Skeletal muscle cell (primary cell): ENCODE measurements around the gene SYNGR1.

Source experiments
- DNase-seq: peaks from one replicate; pipeline ENCODE4 v3.0.0-alpha.2; 2010; ENCODE audit warnings: low read depth
- H3K4me3 ChIP-seq: 2 replicates; pipeline ENCODE4 v1.5.1; 2011; ENCODE audit warnings: low read depth, mild to moderate bottlenecking, control low read depth, low read length, moderate library complexity

Gene SYNGR1

DNA sequence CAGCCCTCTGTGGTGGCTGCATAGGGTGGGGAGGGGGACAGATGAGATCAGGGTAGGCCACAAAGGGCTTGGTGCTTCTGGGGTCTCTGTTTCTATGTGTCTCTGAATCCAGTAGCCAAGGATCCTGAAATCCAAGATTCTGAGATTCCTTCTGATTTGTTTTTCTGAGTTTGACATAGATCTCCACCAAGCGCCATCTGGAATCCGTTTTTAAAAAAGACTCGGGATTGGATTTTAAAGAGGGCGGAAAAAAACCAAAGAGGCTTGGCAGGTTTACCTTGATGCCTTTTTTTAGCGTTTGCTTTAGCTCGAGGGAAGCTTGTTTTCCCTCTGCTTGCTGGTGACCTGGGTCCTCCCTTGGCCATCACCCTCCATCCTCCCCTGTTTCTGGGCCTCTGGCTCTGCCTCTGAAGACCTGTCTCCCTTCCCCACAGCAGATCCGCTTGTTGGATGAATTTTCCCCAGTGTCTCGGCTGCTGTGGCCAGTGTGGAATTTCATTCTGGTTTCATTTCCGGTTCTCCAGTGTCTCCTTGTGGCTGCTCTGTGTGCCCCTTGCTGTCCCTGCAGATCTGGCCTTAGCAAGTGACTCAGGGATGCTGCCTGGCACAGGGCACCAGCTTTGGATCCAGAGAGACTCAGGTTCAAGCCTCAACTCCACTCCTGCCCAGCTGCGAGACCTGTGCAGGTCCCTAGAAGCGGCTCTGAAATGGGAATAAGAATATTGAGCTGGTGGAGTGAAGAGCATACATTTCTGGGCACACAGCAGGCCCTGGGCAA lies 15.1 kb downstream of the SYNGR1 start:
- DNase-seq = no peak
- no peak overlapping the region for H3K4me3 ChIP-seq

DNA sequence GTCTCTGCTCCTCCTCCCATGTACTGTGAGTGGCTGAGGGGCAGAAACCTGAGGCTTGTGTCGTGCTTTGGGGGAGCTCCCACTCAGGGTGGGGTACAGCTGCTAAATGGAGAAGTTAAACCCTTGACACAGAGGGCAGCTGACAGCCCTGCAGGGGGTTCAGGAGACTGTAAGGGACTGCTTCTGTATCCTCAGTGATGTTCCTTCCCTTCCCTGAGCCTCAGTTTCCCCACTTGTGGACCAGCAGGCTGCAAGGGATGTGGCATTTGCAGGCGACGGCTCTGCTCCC lies 15.6 kb downstream of the SYNGR1 start:
- H3K4me3 ChIP-seq = no peak overlapping the region
- DNase-seq = no peak

DNA sequence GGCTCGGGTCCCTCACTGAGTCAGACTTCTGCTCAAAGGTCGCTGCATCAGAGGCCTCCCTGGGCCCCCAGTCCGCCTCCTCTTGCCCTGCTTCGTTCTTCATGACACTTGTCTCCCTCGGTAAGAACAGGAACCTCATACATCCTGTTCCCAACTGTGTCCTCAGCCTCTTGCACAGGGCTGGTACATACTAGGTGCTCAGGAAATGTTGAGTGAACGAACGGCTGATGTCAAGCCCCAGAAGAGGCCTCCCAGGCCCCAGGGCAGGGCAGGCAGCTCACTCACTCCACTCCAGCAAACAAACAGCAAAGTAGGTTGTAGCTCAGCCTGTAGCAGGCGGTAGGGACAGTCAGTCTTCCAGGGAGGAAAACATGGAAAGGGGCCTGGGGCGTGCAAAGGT lies 17.2 kb downstream of the SYNGR1 start:
- no peak for DNase-seq
- no peak overlapping the region for H3K4me3 ChIP-seq

DNA sequence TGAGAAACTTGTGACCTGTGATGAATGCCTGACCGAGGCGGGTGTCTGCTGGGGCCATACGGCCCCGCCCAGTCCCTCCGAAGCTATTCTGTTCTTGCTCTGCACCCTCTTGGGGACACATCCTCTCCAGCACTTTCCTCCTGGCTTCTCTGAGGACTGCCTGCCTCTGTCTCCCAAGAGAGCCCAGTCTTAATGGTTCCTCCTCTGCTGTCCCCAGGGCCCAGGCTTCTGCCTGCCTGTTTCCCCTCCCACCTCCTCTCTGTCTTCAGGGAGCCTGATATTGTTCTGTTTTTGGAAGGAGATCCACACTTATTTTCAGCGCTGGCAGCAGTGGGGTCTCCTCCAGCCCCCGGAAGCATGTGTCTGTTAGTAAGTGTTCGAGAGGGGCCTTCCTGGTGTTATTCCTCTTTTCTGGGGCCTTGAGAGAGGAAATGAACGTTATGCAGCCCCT lies 18.7 kb downstream of the SYNGR1 start:
- H3K4me3 ChIP-seq = no peak overlapping the region
- DNase-seq = no peak

DNA sequence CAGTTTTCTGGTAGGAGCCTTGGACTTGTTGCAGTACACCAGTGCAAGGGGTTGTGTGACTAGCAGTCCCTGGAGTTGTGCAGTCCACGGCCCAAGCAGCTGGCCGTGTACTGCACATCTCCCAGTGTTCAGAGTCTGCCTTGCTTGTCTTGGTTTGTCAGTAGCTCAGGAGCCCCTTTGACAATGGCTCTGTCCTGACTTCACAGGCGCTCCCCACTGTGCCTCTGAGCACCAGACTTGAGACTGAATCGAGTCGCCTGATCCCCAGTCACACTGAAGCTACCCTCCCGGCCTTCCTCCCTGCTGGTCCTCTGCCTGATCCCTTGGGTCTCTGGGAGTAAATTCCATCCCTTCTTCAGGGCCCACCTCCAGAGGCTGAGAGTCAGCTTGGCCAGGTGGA lies 19.4 kb downstream of the SYNGR1 start:
- no peak for DNase-seq
- H3K4me3 ChIP-seq = no peak overlapping the region

DNA sequence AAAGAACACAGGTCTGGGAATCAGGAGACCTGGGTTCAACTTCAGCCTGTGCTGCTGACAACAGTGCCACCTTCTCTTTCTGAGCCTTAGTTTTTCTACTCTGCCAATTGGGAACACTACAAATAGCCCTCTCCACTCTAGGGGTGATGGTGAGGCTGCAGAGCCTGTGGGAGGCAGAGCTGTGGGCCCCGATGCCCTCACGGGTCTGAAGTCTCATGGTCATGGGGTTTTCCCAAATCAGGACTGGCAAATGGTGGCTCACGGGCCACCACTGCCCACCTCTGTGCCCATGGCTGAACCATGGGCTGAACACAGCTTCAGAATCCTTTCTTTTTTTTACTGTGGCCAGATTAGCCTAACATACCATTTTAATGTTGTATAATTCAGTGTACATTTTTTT lies 19.8 kb downstream of the SYNGR1 start:
- DNase-seq = no peak

DNA sequence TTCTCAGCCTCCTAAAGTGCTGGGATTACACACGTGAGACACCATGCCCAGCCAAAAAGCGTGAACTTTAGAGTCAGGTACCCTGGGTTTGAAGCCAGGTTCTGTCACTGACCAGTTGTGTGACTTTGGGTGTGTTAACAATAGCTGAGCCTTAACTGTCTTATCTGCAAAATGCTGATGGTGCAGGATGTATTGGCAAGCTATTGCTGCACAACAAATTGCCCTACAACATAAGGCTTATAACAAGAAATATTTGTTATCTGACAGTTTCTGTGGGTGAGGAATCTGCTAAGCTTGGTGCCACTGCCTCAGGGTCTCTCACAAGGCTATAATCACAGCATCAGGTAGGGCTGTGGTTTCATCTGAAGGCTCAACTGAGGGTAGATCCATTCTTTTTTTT lies 21.9 kb downstream of the SYNGR1 start:
- DNase-seq = no peak
- no peak overlapping the region for H3K4me3 ChIP-seq

More for the DNA sequence above, 19.8 kb downstream of the SYNGR1 start:
- no peak overlapping the region for H3K4me3 ChIP-seq

DNA sequence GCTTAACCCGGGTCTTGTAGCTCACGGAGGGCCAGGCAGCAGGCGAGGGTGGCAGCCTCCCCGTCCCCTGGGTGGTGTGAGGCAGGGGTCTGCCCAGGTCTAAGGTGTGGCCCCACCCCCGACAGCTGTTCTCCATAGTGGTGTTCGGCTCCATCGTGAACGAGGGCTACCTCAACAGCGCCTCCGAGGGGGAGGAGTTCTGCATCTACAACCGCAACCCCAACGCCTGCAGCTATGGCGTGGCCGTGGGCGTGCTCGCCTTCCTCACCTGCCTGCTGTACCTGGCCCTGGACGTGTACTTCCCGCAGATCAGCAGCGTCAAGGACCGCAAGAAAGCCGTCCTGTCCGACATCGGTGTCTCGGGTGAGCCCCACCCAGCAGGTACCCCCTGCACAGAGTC lies 24.4 kb downstream of the SYNGR1 start:
- DNase-seq = no peak

DNA sequence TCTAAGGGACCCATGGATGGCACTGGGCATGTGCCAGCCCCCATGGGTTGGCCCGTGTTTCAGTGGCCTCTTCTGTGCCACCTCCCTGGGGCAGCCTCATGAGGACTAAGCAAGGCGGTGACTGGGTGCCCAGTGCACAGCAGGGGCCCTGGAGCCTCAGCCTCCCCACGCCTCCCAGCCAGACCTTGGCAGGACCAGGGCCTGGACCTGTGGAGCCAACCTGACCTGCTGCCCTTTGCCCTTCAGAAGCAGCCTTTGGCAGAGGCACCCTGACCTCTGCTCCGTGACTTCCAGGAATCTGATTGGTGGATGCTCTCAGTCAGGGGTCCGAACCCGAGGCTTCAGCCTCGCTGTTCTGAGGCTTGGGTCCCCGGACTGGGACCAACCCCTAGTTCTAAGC lies 25.0 kb downstream of the SYNGR1 start:
- no peak overlapping the region for H3K4me3 ChIP-seq
- no peak for DNase-seq

More for the DNA sequence above, 24.4 kb downstream of the SYNGR1 start:
- no peak overlapping the region for H3K4me3 ChIP-seq

DNA sequence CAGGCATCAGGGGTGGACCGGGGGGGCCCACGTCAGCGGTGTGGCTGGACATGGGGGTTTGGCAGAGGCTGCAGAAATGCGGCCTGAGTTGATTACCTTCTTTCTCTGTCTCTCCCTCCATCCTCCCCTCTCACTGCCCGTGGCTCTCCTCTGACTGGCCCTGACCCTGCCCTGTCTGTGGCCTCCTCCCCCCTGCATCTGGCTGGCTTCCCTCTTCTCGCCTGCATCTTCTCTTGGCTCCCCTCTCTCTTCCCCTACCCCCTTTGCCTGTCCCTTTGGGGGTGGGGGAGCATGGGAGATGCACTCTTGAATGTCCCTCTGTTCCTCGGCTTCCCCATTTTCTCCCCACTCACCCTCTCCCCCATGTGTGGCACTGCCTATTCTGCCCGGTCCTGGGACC lies 25.9 kb downstream of the SYNGR1 start:
- DNase-seq = no peak
- no peak overlapping the region for H3K4me3 ChIP-seq

DNA sequence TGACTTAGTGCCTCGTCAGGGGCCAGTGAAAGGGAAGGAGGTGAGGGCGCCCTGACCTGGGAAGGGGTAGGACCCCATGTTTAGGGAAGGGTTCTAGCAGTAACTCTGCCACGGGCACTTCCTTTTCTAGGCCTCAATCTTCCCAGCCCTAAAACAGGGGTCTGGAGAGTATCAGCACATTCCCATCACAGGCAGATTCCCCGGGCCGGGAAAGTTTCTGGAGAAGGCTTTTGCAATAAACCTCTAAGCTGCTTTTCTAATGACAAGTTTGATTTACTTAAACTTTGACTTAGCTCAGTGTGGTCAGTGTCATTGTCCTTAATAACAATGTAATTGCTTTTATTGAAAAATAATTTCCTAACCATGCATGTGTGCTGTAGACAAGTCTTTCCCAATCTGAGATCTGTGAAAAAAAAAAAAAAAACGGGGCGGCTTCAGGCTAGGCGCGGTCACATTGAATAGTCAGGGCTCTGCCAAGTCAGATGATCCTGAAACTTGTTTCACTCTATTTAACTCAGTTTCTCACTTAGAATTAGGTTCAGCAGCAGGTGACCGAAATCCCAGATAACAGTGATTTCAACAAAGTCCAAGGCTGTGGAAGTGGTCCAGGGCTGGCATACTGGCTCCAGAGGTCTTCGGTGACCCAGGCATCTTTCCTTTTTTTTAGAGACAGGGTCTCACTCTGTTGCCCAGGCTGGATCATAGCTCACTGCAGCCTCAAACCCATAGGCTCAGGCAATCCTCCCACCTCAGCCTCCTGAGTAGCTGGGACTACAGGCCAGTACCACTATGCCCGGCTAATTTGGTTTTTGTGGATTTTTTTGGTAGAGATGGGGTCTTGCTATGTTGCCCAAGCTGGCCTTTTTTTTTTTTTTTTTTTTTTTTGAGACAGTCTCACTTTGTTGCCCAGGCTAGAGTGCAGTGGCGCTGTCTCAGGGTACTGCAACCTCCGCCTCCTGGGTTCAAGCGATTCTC lies 30.3 kb downstream of the SYNGR1 start:
- no peak overlapping the region for H3K4me3 ChIP-seq
- DNase-seq = no peak

DNA sequence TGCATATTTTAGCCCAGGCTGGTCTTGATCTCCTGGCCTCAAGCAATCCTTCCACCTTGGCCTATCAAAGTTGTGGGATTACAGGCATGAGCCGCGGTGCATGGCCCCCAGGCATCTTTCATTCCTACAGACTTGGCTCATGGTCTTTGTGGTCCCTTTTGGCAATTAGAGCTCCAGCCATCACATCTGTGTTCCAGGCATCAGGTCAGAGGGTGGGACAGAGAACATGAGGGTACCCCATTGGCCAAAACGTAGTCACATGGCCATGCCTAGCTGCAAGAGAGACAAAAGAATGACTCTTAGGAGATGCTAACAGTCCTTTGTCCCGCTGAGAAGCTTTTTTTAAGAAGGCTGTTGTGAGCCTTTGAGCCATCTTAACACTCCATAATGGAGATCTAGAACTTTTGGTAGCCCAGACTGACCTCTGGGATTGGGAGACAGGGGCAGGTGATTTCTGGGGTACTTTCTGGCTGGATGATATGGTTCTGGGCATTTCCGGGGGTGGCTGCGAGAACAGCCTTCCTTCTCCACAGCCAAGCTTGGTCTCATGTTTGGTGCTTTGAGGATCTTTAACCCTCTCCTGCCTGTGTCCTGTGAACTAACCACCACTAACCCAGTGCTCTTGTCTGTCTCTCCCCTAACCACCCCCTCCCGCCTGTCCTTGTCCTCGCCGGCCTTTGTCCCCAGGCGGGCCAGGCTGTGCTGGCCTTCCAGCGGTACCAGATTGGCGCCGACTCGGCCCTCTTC lies 31.4 kb downstream of the SYNGR1 start:
- DNase-seq = no peak
- no peak overlapping the region for H3K4me3 ChIP-seq

DNA sequence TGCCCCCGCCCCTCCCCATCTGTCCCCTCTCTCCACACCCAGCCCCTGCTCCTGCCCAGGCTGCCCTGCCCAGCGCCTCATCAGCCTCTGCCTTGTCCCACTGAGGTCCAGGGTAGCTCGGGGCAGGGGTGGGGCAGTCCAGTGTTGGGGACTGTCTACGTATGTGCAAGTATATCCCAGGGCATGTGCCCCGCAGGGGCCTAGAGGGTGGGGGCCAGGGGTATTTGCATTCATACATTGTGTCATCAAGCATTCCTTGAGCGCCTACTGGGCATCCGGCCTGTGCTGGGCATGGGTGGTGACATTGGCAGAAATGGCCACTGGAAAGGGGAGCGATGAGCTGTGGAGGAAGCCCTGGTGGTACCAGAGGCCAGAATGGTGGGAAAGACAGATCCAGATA lies 32.1 kb downstream of the SYNGR1 start:
- no peak for DNase-seq

DNA sequence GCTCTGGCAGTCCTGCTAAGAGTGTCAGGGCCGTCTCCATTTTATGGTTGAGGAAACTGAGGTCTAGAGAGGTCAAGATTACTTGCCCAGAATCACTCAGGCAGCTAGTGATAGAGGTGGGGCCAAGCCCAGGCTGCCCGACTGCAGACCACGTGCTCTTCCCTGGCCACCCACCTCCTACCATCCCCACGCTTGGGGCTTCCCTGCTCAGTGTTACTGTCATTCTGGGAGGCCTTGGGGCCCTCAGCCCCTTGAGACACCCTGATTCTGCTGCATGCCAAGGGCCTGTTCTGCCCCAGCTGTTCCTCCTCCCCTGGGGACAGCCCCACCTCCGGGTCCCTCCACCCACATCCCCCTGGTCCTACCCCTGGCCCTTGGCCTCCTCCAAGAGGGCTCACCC lies 32.6 kb downstream of the SYNGR1 start:
- no peak overlapping the region for H3K4me3 ChIP-seq
- no peak for DNase-seq

More for the DNA sequence above, 32.1 kb downstream of the SYNGR1 start:
- no peak overlapping the region for H3K4me3 ChIP-seq

DNA sequence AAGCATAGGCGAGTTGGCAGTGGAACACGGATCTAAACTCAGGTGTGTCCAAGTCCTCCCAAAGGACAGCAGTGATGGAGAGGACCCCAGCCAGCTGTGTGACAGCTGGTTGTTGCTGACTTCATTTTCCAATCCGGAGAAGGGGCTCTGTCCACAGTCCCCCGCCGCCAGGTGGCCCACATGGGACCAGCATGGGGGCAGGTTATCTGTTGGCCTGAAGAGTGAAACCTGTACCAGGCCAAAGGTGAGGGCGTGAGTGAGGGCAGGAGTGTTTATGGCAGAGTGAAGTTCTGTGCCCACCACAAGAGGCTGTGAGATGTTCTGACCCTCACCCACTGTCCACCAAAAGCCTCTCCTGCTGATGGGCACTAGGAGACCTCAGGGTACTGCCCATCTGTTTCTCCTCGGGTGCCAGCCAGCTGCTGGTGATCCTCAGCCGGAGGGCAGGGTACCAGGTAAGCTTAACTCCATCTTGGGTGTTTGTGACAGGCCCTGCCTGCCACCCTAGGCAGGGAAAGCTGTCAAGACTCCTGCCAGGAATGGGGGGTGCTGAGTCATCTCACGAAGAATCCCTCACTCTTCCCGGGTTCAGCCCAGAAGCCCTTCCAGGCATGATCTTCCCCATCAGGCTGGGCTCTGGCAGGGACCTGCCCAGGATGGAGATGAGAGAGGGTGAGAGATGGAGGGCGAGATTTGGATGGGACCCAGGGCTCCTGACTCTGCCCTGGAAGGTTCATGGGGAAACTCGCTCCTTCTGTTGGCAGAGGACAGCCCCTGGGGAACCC lies 34.2 kb downstream of the SYNGR1 start:
- no peak for DNase-seq
- H3K4me3 ChIP-seq = no peak overlapping the region

DNA sequence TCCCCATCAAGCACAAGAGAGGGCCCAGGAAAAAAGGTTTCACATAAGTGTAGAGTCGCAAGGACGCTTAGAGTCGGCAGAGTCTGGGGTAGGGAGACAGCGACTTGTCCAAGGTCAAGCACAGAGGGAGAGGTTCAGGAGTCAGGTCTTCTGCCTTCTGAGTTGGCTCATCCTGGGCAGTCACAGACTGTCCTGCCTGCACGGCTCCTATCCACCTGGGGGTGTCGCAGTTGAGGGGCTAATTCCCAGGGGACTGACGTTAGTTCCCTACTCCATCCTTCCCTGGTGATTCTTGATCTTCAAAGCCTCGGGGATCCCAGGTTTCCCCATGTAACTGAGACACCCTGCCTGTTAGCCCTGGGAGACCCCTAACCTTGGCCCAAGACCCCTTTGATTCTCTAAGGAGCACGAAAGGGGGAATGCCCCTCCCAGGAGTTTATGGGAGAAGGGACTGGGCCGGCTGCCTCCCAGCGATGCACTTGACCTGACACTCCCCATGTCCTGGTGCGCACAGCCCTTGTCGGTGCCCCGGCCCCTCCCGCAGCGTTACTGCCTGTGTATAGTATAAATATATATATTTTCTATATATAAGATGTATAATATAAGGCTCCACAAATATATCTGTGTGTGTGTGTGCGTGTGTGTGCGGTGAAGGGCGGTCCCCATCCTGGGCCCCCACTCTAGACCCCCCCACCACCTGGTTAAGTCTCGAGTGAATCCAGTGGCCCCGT lies 35.1 kb downstream of the SYNGR1 start:
- no peak for DNase-seq
- no peak overlapping the region for H3K4me3 ChIP-seq

DNA sequence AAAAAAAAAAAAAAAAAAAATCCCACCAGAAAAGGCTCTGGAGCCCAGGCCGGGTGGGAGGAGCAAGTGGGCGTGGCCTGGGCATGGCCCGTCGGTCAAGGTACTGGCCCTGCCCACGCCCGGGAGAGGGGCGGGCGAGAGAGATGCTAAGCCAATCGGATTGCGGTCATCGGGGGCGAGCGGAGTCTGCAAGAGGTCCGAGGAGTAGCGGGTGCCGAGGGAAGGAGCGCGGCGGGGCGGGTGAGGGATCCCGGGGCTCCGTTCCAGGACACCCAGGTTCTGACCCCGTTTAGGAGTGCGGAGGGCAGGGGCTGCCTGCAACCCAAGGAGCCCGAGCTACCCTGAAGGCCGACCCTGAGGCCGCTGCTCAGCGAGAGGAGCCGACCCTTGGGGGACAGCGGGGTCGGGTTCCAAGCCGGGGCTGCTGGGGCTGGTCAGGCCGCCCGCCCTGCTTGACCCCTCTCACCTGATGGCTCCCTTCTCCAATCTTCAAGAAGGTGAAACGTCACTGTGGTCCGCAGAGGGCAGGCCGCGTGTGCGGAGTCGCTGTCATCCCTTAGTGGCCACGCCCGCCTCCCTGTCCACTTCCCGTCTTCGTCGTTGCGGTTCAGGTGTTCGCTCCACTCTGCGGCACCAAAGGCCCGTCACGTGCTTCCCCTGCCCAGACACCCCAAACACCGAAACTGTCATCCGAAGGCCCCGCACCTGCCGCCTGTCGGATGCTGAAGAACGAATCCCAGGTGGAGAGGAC lies 38.6 kb downstream of the SYNGR1 start:
- peak overlapping the region; percentile 51 for H3K4me3 ChIP-seq
- peak; percentile 26 for DNase-seq

DNA sequence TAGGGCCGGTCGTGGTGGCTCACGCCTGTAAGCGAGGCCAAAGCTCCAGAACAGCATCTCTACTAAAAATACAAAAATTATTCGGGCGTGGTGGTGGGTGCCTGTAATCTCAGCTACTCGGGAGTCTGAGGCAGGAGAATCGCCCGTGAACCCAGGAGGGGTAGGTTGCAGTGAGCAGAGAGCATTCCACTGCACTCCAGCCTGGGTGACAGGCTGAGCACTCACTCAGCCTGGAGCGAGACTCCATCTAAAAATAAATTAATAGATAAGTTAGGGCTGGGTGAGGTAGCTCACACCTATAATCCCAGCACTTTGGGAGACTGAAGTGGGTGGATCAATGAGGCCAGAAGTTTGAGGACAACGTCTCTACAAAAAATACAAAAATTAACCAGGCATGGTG lies 39.6 kb downstream of the SYNGR1 start:
- no peak overlapping the region for H3K4me3 ChIP-seq
- no peak for DNase-seq
